BE2C (cell line): Measurements from ENCODE around the gene USH2A.

Experiments used
- DNase-seq: peaks from one replicate; pipeline ENCODE4 v3.0.0-alpha.2; 2020
- H3K27me3 ChIP-seq: fragments of 250-450 bp; sonication (Bioruptor Pico); 2 replicates; pipeline ENCODE4 v1.5.1; 2020; ENCODE audit warnings: mild to moderate bottlenecking
- H3K36me3 ChIP-seq: fragments of 250-450 bp; sonication (Bioruptor Pico); 2 replicates; pipeline ENCODE4 v1.5.1; 2020; ENCODE audit warnings: mild to moderate bottlenecking
- H3K4me1 ChIP-seq: fragments of 250-450 bp; sonication (Bioruptor Pico); 2 replicates; pipeline ENCODE4 v1.5.1; 2020
- H3K4me3 ChIP-seq: 2 replicates; pipeline ENCODE4 v1.5.1; 2011; ENCODE audit warnings: low read depth, low read length
- H3K9me3 ChIP-seq: fragments of 250-450 bp; sonication (Bioruptor Pico); 2 replicates; pipeline ENCODE4 v1.5.1; 2020
- CTCF ChIP-seq: IDR thresholded peaks from 2 replicates; pipeline ENCODE4 v1.5.1; 2012; ENCODE audit warnings: mild to moderate bottlenecking, low read depth, low read length

USH2A gene

GRCh38 chr1:216388558-216388957, 34.7 kb downstream of the USH2A start:
- Histone ChIP-seq H3K4me3 (no peak overlapping the region), H3K9me3 (no peaks in the 10 kb centered on the region), H3K4me1 (no peaks in the 10 kb centered on the region; the same call in 1 of the 2 replicates), H3K36me3 (no peaks in the 10 kb centered on the region), H3K27me3 (no peaks in the 10 kb centered on the region)
- no peak for DNase-seq
- no peak for TF ChIP-seq CTCF

DNA sequence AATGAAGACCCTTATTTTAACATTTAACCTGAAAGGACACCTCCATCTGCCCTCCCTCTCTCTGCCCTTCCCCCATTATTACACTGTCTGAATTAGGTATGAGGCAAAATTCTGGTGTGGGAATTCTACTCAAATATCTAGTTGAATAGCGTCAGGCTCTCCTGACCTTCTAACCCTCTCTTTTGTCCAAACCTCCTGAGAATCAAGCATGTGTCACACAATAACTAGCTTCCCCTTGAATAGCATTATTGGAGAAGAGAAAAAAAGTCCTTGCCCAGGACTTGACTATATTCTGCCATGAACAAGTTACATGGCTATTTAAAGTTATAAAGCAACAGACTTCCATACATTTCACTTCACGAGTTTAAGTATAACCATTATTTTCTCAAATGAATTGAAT, 35.5 kb downstream of the USH2A start:
- no peak for TF ChIP-seq CTCF
- Histone ChIP-seq H3K27me3 (no peaks in the 10 kb centered on the region), H3K9me3 (no peaks in the 10 kb centered on the region), H3K4me3 (no peak overlapping the region), H3K4me1 (no peaks in the 10 kb centered on the region), H3K36me3 (no peaks in the 10 kb centered on the region)
- DNase-seq = no peak

DNA sequence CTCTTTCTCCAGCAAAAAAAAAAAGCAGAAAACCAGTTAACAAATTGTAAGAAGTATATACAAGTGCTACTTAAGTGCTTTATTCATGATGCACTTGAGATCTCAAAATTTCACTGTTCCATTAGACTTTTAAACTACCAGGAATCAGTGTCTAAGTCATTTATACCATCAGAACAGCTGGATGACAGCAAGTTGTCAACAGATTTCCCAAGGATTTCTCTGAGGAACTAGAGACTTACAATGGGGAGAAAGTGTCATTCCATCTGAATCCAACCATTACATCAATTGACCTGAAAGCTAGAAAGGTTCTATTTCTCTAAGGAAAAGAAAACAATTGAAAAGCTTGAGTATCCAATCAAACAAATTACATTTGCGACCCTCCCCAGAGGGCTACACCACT, 43.8 kb downstream of the USH2A start:
- no peak overlapping the region for H3K4me3 ChIP-seq
- no peak for DNase-seq
- no peaks in the 10 kb centered on the region for H3K27me3 ChIP-seq
- TF ChIP-seq CTCF = no peak
- H3K4me1 ChIP-seq = no peaks in the 10 kb centered on the region
- no peaks in the 10 kb centered on the region for H3K36me3 ChIP-seq
- H3K9me3 ChIP-seq = no peaks in the 10 kb centered on the region

DNA sequence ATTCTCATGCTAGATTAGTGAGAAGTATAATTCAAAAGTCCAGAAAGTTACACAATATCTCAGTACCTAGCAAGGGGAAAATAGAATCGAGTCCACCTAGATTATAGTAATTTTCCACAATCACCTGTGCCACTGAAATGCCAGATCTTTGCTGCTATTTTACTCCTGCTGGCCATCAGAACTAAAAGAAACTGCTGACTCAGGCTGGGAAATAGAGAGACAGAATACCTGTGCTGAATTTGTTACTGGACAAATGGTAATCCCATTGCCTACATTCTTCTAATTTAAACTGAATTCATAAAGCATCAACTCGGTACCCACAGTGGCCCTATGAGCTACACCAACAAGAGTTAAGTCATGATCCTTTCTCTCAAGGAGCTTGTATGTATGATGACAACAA, 55.0 kb downstream of the USH2A start:
- no peaks in the 10 kb centered on the region for H3K27me3 ChIP-seq
- TF ChIP-seq CTCF = no peak
- no peak overlapping the region for H3K4me3 ChIP-seq
- no peaks in the 10 kb centered on the region for H3K4me1 ChIP-seq
- no peak for DNase-seq
- no peaks in the 10 kb centered on the region for H3K36me3 ChIP-seq
- H3K9me3 ChIP-seq = no peaks in the 10 kb centered on the region

GRCh38 chr1:216366979-216367378, 56.3 kb downstream of the USH2A start:
- Histone ChIP-seq H3K36me3 (no peaks in the 10 kb centered on the region), H3K27me3 (no peaks in the 10 kb centered on the region), H3K4me1 (no peaks in the 10 kb centered on the region), H3K4me3 (no peak overlapping the region), H3K9me3 (no peaks in the 10 kb centered on the region)
- DNase-seq = no peak
- TF ChIP-seq CTCF = no peak

DNA sequence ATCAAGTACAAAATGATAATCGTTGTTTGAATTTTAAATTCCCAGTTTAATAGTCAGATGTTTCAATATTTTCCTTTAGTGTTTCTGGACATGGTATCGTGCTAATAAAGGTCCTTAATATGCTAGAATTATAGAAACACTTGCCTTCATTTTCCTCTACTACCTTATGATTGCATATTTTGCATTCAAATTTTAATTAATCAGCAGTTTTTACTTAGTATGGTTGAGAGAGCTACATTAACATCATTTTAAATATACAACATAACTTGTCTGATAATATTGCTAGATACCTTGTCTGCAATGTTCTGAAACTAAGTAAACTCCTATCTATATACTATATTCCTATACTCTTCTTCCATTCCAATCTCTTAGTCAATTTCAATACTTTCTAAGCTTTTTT, 66.3 kb downstream of the USH2A start:
- H3K4me3 ChIP-seq = no peak overlapping the region
- H3K4me1 ChIP-seq = no peaks in the 10 kb centered on the region
- H3K27me3 ChIP-seq = no peaks in the 10 kb centered on the region
- no peaks in the 10 kb centered on the region for H3K36me3 ChIP-seq
- no peaks in the 10 kb centered on the region for H3K9me3 ChIP-seq
- DNase-seq = no peak
- no peak for TF ChIP-seq CTCF
